ENCODE data around the gene TRAPPC14. TPM values are rescaled to one million over a fixed set of nuclear protein-coding genes. Genes with fewer than 3 reads are reported as not detected.
A peak's percentile ranks its signal among the peaks of the same experiment; 100 is the strongest.

Gene TRAPPC14
- total and polyA plus RNA-seq, 2 donors from 2014 or later, result 14.8 to 27.1 TPM

GRCh38 chr7:100122568-100122967 lies 36.0 kb downstream of the TRAPPC14 start:
- Histone ChIP-seq H3K36me3 (ENCODE audit: control insufficient read depth in 2 of 3, insufficient read depth in 3 of 3, low read length in 3 of 3) (no peaks in the 10 kb centered on the region), H3K4me3 (ENCODE audit: low read length in 3 of 3) (no peak overlapping the region), H3K4me1 (ENCODE audit: control insufficient read depth in 2 of 3, insufficient read depth in 2 of 3, low read depth in 1 of 3, low read length in 3 of 3) (peaks cover 0 to 16% (median 16%) of the 10 kb centered on the region in 3 donors), H3K27ac (ENCODE audit: low read depth in 2 of 2, low read length in 2 of 2) (no peak overlapping the region), H3K9ac (ENCODE audit: low read length in 3 of 3) (no peak overlapping the region), H3K27me3 (ENCODE audit: control insufficient read depth, insufficient read depth, low read length) (no peaks in the 10 kb centered on the region), H3K9me3 (ENCODE audit: control insufficient read depth in 2 of 3, insufficient read depth in 1 of 3, low read length in 3 of 3) (no peaks in the 10 kb centered on the region)
- no peak for TF ChIP-seq CTCF (IDR thresholded peaks at IDR 0.05; ENCODE audit: borderline replicate concordance, extremely low read depth, insufficient read depth)
- DNase-seq, result no peak
- intact Hi-C loops (cut with DNase I), result no loop called here
- no peak for FAIRE-seq

- FAIRE-seq, result no peak
- Histone ChIP-seq H3K27ac (ENCODE audit: low read depth in 2 of 2, low read length in 2 of 2) (no peak overlapping the region), H3K27me3 (ENCODE audit: control insufficient read depth, insufficient read depth, low read length) (no peaks in the 10 kb centered on the region), H3K36me3 (ENCODE audit: control insufficient read depth in 2 of 3, insufficient read depth in 3 of 3, low read length in 3 of 3) (no peaks in the 10 kb centered on the region), H3K9me3 (ENCODE audit: control insufficient read depth in 2 of 3, insufficient read depth in 1 of 3, low read length in 3 of 3) (no peaks in the 10 kb centered on the region), H3K4me3 (ENCODE audit: low read length in 3 of 3) (no peak overlapping the region), H3K9ac (ENCODE audit: low read length in 3 of 3) (no peak overlapping the region), H3K4me1 (ENCODE audit: control insufficient read depth in 2 of 3, insufficient read depth in 2 of 3, low read depth in 1 of 3, low read length in 3 of 3) (peaks cover 0 to 16% (median 16%) of the 10 kb centered on the region in 3 donors)
- intact Hi-C loops (cut with DNase I), result no loop called here
- no peak for TF ChIP-seq CTCF (IDR thresholded peaks at IDR 0.05; ENCODE audit: borderline replicate concordance, extremely low read depth, insufficient read depth)
- DNase-seq, result peak in 1 of 5 donors; percentile 47
Measured at GRCh38 chr7:100122067-100122466, 36.5 kb downstream of the TRAPPC14 start.

- peak in 1 of 5 donors; percentile 43 for DNase-seq
- Histone ChIP-seq H3K9ac (ENCODE audit: low read length in 3 of 3) (peak overlapping the region in 1 of 3 donors; percentile 34), H3K9me3 (ENCODE audit: control insufficient read depth in 2 of 3, insufficient read depth in 1 of 3, low read length in 3 of 3) (no peaks in the 10 kb centered on the region), H3K4me3 (ENCODE audit: low read length in 3 of 3) (peak overlapping the region in 2 of 3 donors; percentile 26 to 72), H3K36me3 (ENCODE audit: control insufficient read depth in 2 of 3, insufficient read depth in 3 of 3, low read length in 3 of 3) (no peaks in the 10 kb centered on the region), H3K4me1 (ENCODE audit: control insufficient read depth in 2 of 3, insufficient read depth in 2 of 3, low read depth in 1 of 3, low read length in 3 of 3) (peaks cover 0 to 16% (median 16%) of the 10 kb centered on the region in 3 donors), H3K27ac (ENCODE audit: low read depth in 2 of 2, low read length in 2 of 2) (no peak overlapping the region), H3K27me3 (ENCODE audit: control insufficient read depth, insufficient read depth, low read length) (no peaks in the 10 kb centered on the region)
- no peak for FAIRE-seq
- intact Hi-C loops (cut with DNase I), result no loop called here
- no peak for TF ChIP-seq CTCF (IDR thresholded peaks at IDR 0.05; ENCODE audit: borderline replicate concordance, extremely low read depth, insufficient read depth)
Measured at GRCh38 chr7:100120733-100121036, 37.8 kb downstream of the TRAPPC14 start.

Measured in kidney (tissue), 14 donors.